ENCODE results near the gene AGAP3.

GRCh38 chr7:151087245-151088018 is 1.2 kb downstream of the AGAP3 start:
- TF ChIP-seq, protein P1, sequence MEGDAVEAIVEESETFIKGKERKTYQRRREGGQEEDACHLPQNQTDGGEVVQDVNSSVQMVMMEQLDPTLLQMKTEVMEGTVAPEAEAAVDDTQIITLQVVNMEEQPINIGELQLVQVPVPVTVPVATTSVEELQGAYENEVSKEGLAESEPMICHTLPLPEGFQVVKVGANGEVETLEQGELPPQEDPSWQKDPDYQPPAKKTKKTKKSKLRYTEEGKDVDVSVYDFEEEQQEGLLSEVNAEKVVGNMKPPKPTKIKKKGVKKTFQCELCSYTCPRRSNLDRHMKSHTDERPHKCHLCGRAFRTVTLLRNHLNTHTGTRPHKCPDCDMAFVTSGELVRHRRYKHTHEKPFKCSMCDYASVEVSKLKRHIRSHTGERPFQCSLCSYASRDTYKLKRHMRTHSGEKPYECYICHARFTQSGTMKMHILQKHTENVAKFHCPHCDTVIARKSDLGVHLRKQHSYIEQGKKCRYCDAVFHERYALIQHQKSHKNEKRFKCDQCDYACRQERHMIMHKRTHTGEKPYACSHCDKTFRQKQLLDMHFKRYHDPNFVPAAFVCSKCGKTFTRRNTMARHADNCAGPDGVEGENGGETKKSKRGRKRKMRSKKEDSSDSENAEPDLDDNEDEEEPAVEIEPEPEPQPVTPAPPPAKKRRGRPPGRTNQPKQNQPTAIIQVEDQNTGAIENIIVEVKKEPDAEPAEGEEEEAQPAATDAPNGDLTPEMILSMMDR (IDR thresholded peaks at IDR 0.05) = peak in 2 of 4 experiments; percentile 2 to 13
- TF ChIP-seq POLR2A (IDR thresholded peaks at IDR 0.05) = no peak
